SKM-1 treated with dmso at 0.1 percent for 144 hours (cell line): ENCODE measurements around the gene ELK3.

Experiments
- DNase-seq: peaks from one replicate; lab custom pipeline; 2025; ENCODE audit not compliant: unreplicated experiment; lab: John Stamatoyannopoulos, UW

Gene ELK3

GRCh38 chr12:96187956-96188355 lies 6.2 kb upstream of the ELK3 start:
- no peak for DNase-seq

- DNase-seq: no peak
These were observed 4.4 kb upstream of the ELK3 start for GRCh38 chr12:96189781-96190180.

GRCh38 chr12:96190413-96191108 lies 3.6 kb upstream of the ELK3 start:
- no peak for DNase-seq

GRCh38 chr12:96192926-96193573 lies 1.1 kb upstream of the ELK3 start:
- no peak for DNase-seq

GRCh38 chr12:96194576-96194889 lies 358 bp downstream of the ELK3 start:
- DNase-seq: no peak

GRCh38 chr12:96194971-96195844 lies 1.0 kb downstream of the ELK3 start:
- DNase-seq: peak; percentile 32

GRCh38 chr12:96195845-96196451 lies 1.8 kb downstream of the ELK3 start:
- DNase-seq: no peak

GRCh38 chr12:96196781-96197180 lies 2.6 kb downstream of the ELK3 start:
- no peak for DNase-seq

GRCh38 chr12:96197503-96198272 lies 3.5 kb downstream of the ELK3 start:
- DNase-seq: no peak

GRCh38 chr12:96198965-96199364 lies 4.8 kb downstream of the ELK3 start:
- DNase-seq: no peak

- no peak for DNase-seq
These were observed 5.3 kb downstream of the ELK3 start for GRCh38 chr12:96199464-96199863.

- no peak for DNase-seq
These were observed 7.4 kb downstream of the ELK3 start for GRCh38 chr12:96201272-96202227.

- DNase-seq: no peak
These were observed 10.2 kb downstream of the ELK3 start for GRCh38 chr12:96204381-96204780.

- DNase-seq: no peak
These were observed 11.7 kb downstream of the ELK3 start for GRCh38 chr12:96205908-96206307.

GRCh38 chr12:96206936-96207662 lies 12.9 kb downstream of the ELK3 start:
- no peak for DNase-seq

GRCh38 chr12:96208346-96208745 lies 14.2 kb downstream of the ELK3 start:
- no peak for DNase-seq

GRCh38 chr12:96208801-96209549 lies 14.8 kb downstream of the ELK3 start:
- no peak for DNase-seq

- DNase-seq: no peak
These were observed 16.3 kb downstream of the ELK3 start for GRCh38 chr12:96210376-96211055.
